HCT116 (cell line): ENCODE data around the gene CRHR1. TPM values are rescaled to one million over a fixed set of nuclear protein-coding genes. Genes with fewer than 3 reads are reported as not detected.

ENCODE experiments used
- ATAC-seq: fragments of 200-7000 bp; cut with Tn5 transposase; 2 replicates; pipeline ENCODE4 v1.9.1; 2020; ENCODE audit warnings: mild to moderate bottlenecking, moderate library complexity
- BruUV-seq: library from RNA; stranded (reverse); fragments of 400-500 nt; replicated peaks from 2 replicates; lab custom pipeline; 2021; lab: Mats Ljungman, UMichigan
- CTCF ChIA-PET: fragments of 300-600 bp; sonication (Branson Sonifier 250); formaldehyde crosslinking; loops from one replicate; lab custom pipeline; 2021; ENCODE audit warnings: antibody characterized with exemption; lab: Charles Lee
- POLR2A ChIA-PET: fragments of 300-600, 350-600 bp; sonication (Branson Sonifier 250); formaldehyde crosslinking; loops from one replicate; lab custom pipeline; 2021; ENCODE audit warnings: antibody characterized with exemption; lab: Charles Lee
- RAD21 ChIA-PET, 2 experiments: fragments of 300-600 bp; sonication (Branson Sonifier 250); formaldehyde crosslinking; loops; one replicate each; lab custom pipeline; 2023; ENCODE audit warnings: low total read pairs in 2 of 2; ENCODE audit not compliant: uncharacterized antibody in 2 of 2, unreplicated experiment in 2 of 2, low non-redundant PET in 1 of 2; lab: Charles Lee
- DNase-seq: peaks from one replicate; pipeline ENCODE4 v3.0.0-alpha.2; 2010; ENCODE audit warnings: low read depth, low spot score
- H2AFZ ChIP-seq: fragments of 200-600 bp; shearing (Covaris generic), sonication (generic); 2 replicates; pipeline ENCODE4 v1.6.1; 2017; ENCODE audit warnings: low read depth, mixed run types, mixed read lengths, antibody characterized with exemption, low read length; ENCODE audit not compliant: poor library complexity, severe bottlenecking
- H3K27ac ChIP-seq: 2 replicates; pipeline ENCODE4 v1.5.1; 2012; ENCODE audit warnings: low read depth, low read length
- H3K27me3 ChIP-seq: fragments of 200-600 bp; sonication (generic); 2 replicates; pipeline ENCODE4 v1.6.1; 2016; ENCODE audit warnings: mixed run types, low read length, mixed read lengths; ENCODE audit not compliant: insufficient read depth
- H3K36me3 ChIP-seq, 2 experiments: fragments of 200-500 bp in 1 of 2; fragments of 200-600 bp in 1 of 2; sonication (Bioruptor generic) in 1 of 2; sonication (generic) in 1 of 2; 2 replicates each; pipeline versions ENCODE4 v1.5.1 to v1.6.1; 2014 to 2016; ENCODE audit warnings: low read length in 2 of 2, inconsistent platforms in 1 of 2, mixed read lengths in 1 of 2, mixed run types in 1 of 2; ENCODE audit not compliant: insufficient read depth in 2 of 2, control insufficient read depth in 1 of 2
- H3K4me1 ChIP-seq, 2 experiments: fragments of 200-600 bp in 1 of 2; sonication (generic) in 1 of 2; 2 replicates each; pipeline versions ENCODE4 v1.5.1 to v1.6.1; 2012 to 2017; ENCODE audit warnings: low read length in 2 of 2, inconsistent platforms in 1 of 2, mild to moderate bottlenecking in 1 of 2, mixed read lengths in 1 of 2, mixed run types in 1 of 2, moderate library complexity in 1 of 2; ENCODE audit not compliant: insufficient read depth in 2 of 2, control insufficient read depth in 1 of 2
- H3K4me2 ChIP-seq: fragments of 200-600 bp; sonication (generic); 2 replicates; pipeline ENCODE4 v1.6.1; 2017; ENCODE audit warnings: mixed run types, low read length, mixed read lengths
- H3K4me3 ChIP-seq, 2 experiments: fragments of 200-600 bp in 1 of 2; sonication (generic) in 1 of 2; replicated peaks in 1 of 2; 2 replicates each; pipeline ENCODE4 v1.5.1; 2011 to 2016; ENCODE audit warnings: low read length in 2 of 2, control low read depth in 1 of 2, low read depth in 1 of 2, mild to moderate bottlenecking in 1 of 2, mixed read lengths in 1 of 2, mixed run types in 1 of 2
- H3K79me2 ChIP-seq: fragments of 200-600 bp; sonication (generic); 2 replicates; pipeline ENCODE4 v1.6.1; 2017; ENCODE audit warnings: mild to moderate bottlenecking, mixed run types, low read length, moderate library complexity, mixed read lengths; ENCODE audit not compliant: insufficient read depth
- H3K9ac ChIP-seq: fragments of 200-600 bp; sonication (generic); 2 replicates; pipeline ENCODE4 v1.6.1; 2016; ENCODE audit warnings: low read length, mixed read lengths
- H3K9me2 ChIP-seq: fragments of 200-600 bp; sonication (generic), shearing (Covaris generic); 2 replicates; pipeline ENCODE4 v1.6.1; 2017; ENCODE audit warnings: mixed run types, mild to moderate bottlenecking, moderate library complexity; ENCODE audit not compliant: insufficient read depth
- H3K9me3 ChIP-seq, 2 experiments: fragments of 200-500 bp in 1 of 2; fragments of 200-600 bp in 1 of 2; sonication (Bioruptor generic) in 1 of 2; sonication (generic) in 1 of 2; 2 replicates each; pipeline ENCODE4 v1.6.1; 2014 to 2017; ENCODE audit warnings: low read length in 2 of 2, mixed read lengths in 2 of 2, inconsistent platforms in 1 of 2, low read depth in 1 of 2, mild to moderate bottlenecking in 1 of 2, mixed run types in 1 of 2, moderate library complexity in 1 of 2; ENCODE audit not compliant: control insufficient read depth in 1 of 2, insufficient read depth in 1 of 2
- H4K20me1 ChIP-seq: fragments of 200-600 bp; sonication (generic), shearing (Covaris generic); 2 replicates; pipeline ENCODE4 v1.6.1; 2017; ENCODE audit warnings: mixed run types, mild to moderate bottlenecking, moderate library complexity; ENCODE audit not compliant: insufficient read depth
- ATF3 ChIP-seq: IDR thresholded peaks from 2 replicates; pipeline ENCODE4 v1.6.1; 2012
- CTCF ChIP-seq, 3 experiments: fragments of 200-600 bp in 1 of 3; sonication (generic) in 1 of 3; IDR thresholded peaks in 2 of 3; conservative IDR thresholded peaks in 1 of 3; 2 replicates each; pipeline ENCODE4 v1.5.1; 2012 to 2017; ENCODE audit warnings: low read depth in 2 of 3, low read length in 2 of 3, antibody characterized with exemption in 1 of 3, borderline replicate concordance in 1 of 3, control low read depth in 1 of 3, mild to moderate bottlenecking in 1 of 3, mixed read lengths in 1 of 3, mixed run types in 1 of 3, moderate library complexity in 1 of 3; ENCODE audit not compliant: insufficient read depth in 1 of 3
- EGR1 ChIP-seq: IDR thresholded peaks from 2 replicates; pipeline ENCODE4 v1.6.1; 2012; ENCODE audit warnings: low read depth
- ELF1 ChIP-seq: IDR thresholded peaks from 2 replicates; pipeline ENCODE4 v1.6.1; 2012; ENCODE audit warnings: low read depth, borderline replicate concordance
- EZH2phosphoT487 ChIP-seq: fragments of 200-600 bp; IDR thresholded peaks from 2 replicates; pipeline ENCODE4 v1.6.1; 2018; ENCODE audit warnings: antibody characterized with exemption, borderline replicate concordance
- FOSL1 ChIP-seq: IDR thresholded peaks from 2 replicates; pipeline ENCODE4 v1.6.1; 2012; ENCODE audit warnings: low read depth
- JUND ChIP-seq: IDR thresholded peaks from 2 replicates; pipeline ENCODE4 v1.6.1; 2012
- MAX ChIP-seq: IDR thresholded peaks from 2 replicates; pipeline ENCODE4 v1.6.1; 2012
- POLR2A ChIP-seq: IDR thresholded peaks from 2 replicates; pipeline ENCODE4 v1.7.0; 2011; ENCODE audit warnings: borderline replicate concordance; ENCODE audit not compliant: insufficient read depth, insufficient read length; ENCODE audit errors: extremely low read depth
- RAD21 ChIP-seq: IDR thresholded peaks from 2 replicates; pipeline ENCODE4 v1.6.1; 2012; ENCODE audit warnings: low read depth, mild to moderate bottlenecking
- SP1 ChIP-seq: IDR thresholded peaks from 2 replicates; pipeline ENCODE4 v1.6.1; 2012; ENCODE audit warnings: low read depth
- TCF7L2 ChIP-seq: IDR thresholded peaks from 2 replicates; pipeline ENCODE4 v1.7.0; 2011; ENCODE audit warnings: borderline replicate concordance, inconsistent platforms; ENCODE audit not compliant: insufficient read depth, insufficient read length; ENCODE audit errors: extremely low read depth
- ZBTB33 ChIP-seq: IDR thresholded peaks from 2 replicates; pipeline ENCODE4 v1.6.1; 2011; ENCODE audit warnings: mild to moderate bottlenecking, low read length, moderate library complexity; ENCODE audit not compliant: insufficient replicate concordance; ENCODE audit errors: extremely low read depth
- ZNF274 ChIP-seq: fragments of 200-500 bp; sonication (Bioruptor generic); IDR thresholded peaks from 2 replicates; pipeline ENCODE4 v1.6.1; 2014; ENCODE audit warnings: mild to moderate bottlenecking, low read depth, low read length, inconsistent platforms
- intact Hi-C: fragments of 100-400 bp; cut with micrococcal nuclease; formaldehyde crosslinking; loops from 2 replicates; pipeline ENCODE4 v1.10.0; 2022
- total RNA-seq: library from RNA; stranded (reverse); gene quantifications from one replicate; pipeline ENCODE4 v1.2.1, GENCODE V29; 2021; ENCODE audit not compliant: unreplicated experiment

Gene CRHR1
- total RNA-seq, 1 experiment from 2014 or later: 0.12 TPM

GRCh38 chr17:45740553-45741330, 43.4 kb upstream of the CRHR1 start:
- no peak for TF ChIP-seq ZNF274
- TF ChIP-seq EGR1: no peak
- peak; percentile 41 for TF ChIP-seq POLR2A
- TF ChIP-seq RAD21: peak; percentile 59; the same call in 1 of the 2 replicates
- TF ChIP-seq CTCF (IDR thresholded peaks at IDR 0.05 in 2 of 3, conservative IDR thresholded peaks at IDR 0.05 in 1 of 3; ENCODE audit: borderline replicate concordance in 1 of 3, insufficient read depth in 1 of 3, low read depth in 2 of 3, low read length in 2 of 3): 0 out of 6 replicates have a peak, but pooled peaks of 2 of the 3 experiments have one; percentile 15 to 26
- TF ChIP-seq SP1: peak; percentile 68
- RAD21 ChIA-PET: no interaction called here
- no peaks in the 10 kb centered on the region for H3K9me2 ChIP-seq
- intact Hi-C loops: no loop called here
- H3K36me3 ChIP-seq: no peaks in the 10 kb centered on the region
- POLR2A ChIA-PET: no interaction called here
- no peaks in the 10 kb centered on the region for H3K9me3 ChIP-seq
- no TSS peak for BruUV-seq
- H3K4me3 ChIP-seq: peak overlapping the region in 1 of 2 experiments; percentile 6; a peak in 2 of 4 replicates
- peaks cover 20% of the 10 kb centered on the region for H3K27me3 ChIP-seq
- H3K27ac ChIP-seq: no peak overlapping the region
- H3K79me2 ChIP-seq: no peaks in the 10 kb centered on the region
- DNase-seq (peak; percentile 89), ATAC-seq (peak; percentile 100)
- H2AFZ ChIP-seq: peak overlapping the region; percentile 49
- peak overlapping the region; percentile 41 for H3K4me2 ChIP-seq
- CTCF ChIA-PET: no interaction called here
- peaks cover 4 to 11% of the 10 kb centered on the region in 2 experiments for H3K4me1 ChIP-seq
- no peak overlapping the region for H3K9ac ChIP-seq
- no peaks in the 10 kb centered on the region for H4K20me1 ChIP-seq

- peaks cover 20% of the 10 kb centered on the region for H3K27me3 ChIP-seq
- TF ChIP-seq SP1 (no peak), EGR1 (no peak), EZH2phosphoT487 (no peak), RAD21 (no peak), ZBTB33 (no peak), JUND (no peak), TCF7L2 (no peak), ELF1 (no peak), FOSL1 (no peak), MAX (no peak), ATF3 (no peak)
- H3K9ac ChIP-seq: no peak overlapping the region
- BruUV-seq: no TSS peak
- no peaks in the 10 kb centered on the region for H3K79me2 ChIP-seq
- DNase-seq (no peak), ATAC-seq (no peak)
- H3K9me2 ChIP-seq: no peaks in the 10 kb centered on the region
- POLR2A ChIA-PET: no interaction called here
- no peaks in the 10 kb centered on the region for H3K9me3 ChIP-seq
- H4K20me1 ChIP-seq: no peaks in the 10 kb centered on the region
- RAD21 ChIA-PET: no interaction called here
- CTCF ChIA-PET: interaction anchor here (0.8 kb wide), 1 partner anchor 22 kb away, joined by 3 read pairs; no protein-coding TSS in a partner anchor
- H3K4me3 ChIP-seq: no peak overlapping the region
- H2AFZ ChIP-seq: no peak overlapping the region
- H3K4me1 ChIP-seq: peaks cover 4 to 11% of the 10 kb centered on the region in 2 experiments
- H3K36me3 ChIP-seq: no peaks in the 10 kb centered on the region
- no peak overlapping the region for H3K27ac ChIP-seq
- H3K4me2 ChIP-seq: no peak overlapping the region
- intact Hi-C loops: no loop called here
Observed at GRCh38 chr17:45742251-45742650, 41.9 kb upstream of the CRHR1 start.
